ENCODE data around the gene CATSPER1.

CATSPER1 gene

DNA sequence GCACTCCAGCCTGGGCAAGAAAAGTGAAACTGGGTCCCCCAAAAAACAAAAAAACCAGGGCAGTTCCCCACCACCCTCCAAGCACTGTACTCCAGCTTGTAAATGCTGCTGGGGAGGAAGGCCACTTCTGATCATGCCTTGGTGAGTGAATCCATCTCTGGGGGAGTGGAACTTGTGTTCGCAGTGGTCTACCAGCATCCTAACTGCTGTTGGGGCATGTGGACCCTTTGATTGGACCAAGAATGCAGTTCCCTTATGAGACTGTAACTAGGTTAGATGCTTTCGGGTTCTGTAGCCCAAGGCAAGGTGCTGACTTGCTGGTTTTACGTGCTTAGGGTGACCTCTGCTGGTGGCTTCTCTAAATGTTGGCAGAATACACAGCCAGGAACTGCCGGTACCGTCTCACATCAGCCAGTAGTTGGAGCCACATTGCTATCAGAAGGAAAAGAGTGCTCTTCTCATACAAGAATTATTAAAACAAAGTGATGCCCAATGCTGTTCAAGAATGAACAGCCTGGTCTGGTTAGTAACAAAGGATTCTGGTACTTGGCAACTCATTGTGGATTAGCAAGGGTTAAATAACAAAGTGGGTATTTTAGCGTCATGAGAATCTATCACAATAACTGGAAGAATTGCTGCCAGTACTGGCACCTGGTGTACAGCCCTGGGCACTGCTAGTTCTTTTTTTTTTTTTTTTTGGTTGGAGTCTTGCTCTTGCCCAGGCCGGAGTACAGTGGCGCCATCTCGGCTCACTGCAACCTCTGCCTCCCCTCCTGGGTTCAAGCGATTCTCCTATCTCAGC lies 37.3 kb downstream of the CATSPER1 start:
- Mint-ChIP-seq H3K4me3 (no peak overlapping the region), H3K4me1 (ENCODE audit: low read depth) (peaks cover 12% of the 10 kb centered on the region), H3K27ac (peak overlapping the region; percentile 53), H3K9me3 (no peaks in the 10 kb centered on the region), H3K36me3 (ENCODE audit: low read depth) (peaks cover 8% of the 10 kb centered on the region), H3K27me3 (no peaks in the 10 kb centered on the region)
- intact Hi-C loops (cut with micrococcal nuclease), result loop anchor here (1.0 kb wide), 3 partner anchors 101 to 283 kb away; partner anchors contain the start of gene FIBP

DNA sequence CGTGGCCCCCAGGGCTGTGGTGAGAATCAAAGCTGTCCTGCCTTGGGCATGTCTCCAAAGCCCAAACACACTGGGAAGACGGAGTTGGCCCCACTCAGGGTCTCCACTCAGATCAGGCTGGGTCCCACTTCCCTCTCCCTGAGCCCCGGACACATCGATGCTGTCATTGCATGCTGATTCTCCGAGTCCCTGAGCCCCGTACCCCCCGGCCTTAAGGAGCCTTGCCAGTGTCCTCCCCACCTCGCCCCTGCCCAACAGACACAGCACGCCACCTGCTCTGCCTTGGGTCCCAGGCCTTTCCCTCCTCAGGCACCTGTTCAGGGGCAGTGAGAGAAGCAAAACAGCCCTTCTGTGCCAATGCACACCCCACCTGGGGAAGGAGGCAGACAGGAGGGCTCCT lies 38.9 kb downstream of the CATSPER1 start:
- intact Hi-C loops (cut with micrococcal nuclease), result no loop called here
- H3K9me3 Mint-ChIP-seq, result no peaks in the 10 kb centered on the region
- peaks cover 12% of the 10 kb centered on the region for H3K4me1 Mint-ChIP-seq (ENCODE audit: low read depth)
- H3K4me3 Mint-ChIP-seq, result no peak overlapping the region
- no peaks in the 10 kb centered on the region for H3K27me3 Mint-ChIP-seq
- no peak overlapping the region for H3K27ac Mint-ChIP-seq
- peaks cover 8% of the 10 kb centered on the region for H3K36me3 Mint-ChIP-seq (ENCODE audit: low read depth)

DNA sequence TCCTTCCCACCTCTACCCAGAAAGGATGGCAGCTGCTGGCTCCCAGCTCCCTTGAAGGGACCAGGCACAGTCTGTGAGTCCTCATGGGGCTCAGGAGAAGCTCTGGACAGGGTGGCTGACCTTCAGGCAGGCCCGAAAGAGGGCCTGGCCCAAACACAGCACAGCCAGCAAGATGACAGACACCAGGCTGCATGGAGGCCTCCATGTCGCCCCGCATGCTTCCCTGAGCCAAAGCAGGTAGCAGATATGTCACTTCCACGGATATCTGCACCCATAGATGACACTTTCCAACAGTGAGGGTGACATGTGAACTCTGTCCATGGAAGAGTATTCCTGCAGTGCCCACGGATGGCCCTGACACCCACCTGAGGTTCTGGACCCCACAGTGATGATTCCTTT lies 42.7 kb downstream of the CATSPER1 start:
- peaks cover 11% of the 10 kb centered on the region for H3K4me1 Mint-ChIP-seq (ENCODE audit: low read depth)
- no peak overlapping the region for H3K4me3 Mint-ChIP-seq
- intact Hi-C loops (cut with micrococcal nuclease), result no loop called here
- H3K27ac Mint-ChIP-seq, result no peak overlapping the region
- no peaks in the 10 kb centered on the region for H3K9me3 Mint-ChIP-seq
- H3K36me3 Mint-ChIP-seq (ENCODE audit: low read depth), result peaks cover 22% of the 10 kb centered on the region
- no peaks in the 10 kb centered on the region for H3K27me3 Mint-ChIP-seq

DNA sequence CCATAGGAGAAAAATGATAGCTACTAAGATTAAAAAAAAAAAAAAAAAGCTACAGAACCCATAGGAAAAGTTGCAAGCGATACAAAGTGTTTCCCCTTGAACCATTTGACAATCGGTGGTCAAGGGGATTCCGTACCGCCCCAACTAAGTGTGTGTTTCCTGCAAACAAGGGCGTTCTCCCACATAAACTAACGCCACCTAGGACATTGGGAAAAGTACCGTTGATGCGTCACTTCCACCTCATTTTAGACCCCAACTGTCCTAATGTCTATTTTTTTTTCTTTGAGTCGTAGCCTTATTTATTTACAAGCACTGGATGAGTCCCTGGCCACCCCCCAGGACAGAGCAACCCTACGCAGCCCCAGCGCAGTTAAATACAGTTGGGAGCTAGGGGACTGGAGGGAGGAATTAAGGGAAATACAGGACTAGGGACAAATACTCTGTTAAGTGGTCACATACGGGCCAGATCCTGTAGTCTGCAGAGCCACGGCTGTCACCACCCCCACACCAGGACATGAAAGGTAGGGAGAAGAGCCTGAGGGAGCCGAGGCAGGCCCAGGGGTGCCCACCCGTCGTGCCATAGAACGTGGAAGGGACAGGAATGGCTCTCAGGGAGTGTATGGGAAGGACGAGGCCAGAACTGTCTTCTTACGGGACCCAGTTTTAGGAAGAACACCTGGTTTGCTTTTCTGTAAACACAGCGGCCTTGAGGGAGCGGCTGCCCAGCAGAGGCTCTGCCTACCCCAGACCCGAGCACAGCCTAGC lies 43.3 kb downstream of the CATSPER1 start:
- no peaks in the 10 kb centered on the region for H3K9me3 Mint-ChIP-seq
- no peak overlapping the region for H3K4me3 Mint-ChIP-seq
- no peak overlapping the region for H3K27ac Mint-ChIP-seq
- H3K4me1 Mint-ChIP-seq (ENCODE audit: low read depth), result peaks cover 11% of the 10 kb centered on the region
- intact Hi-C loops (cut with micrococcal nuclease), result no loop called here
- no peaks in the 10 kb centered on the region for H3K27me3 Mint-ChIP-seq
- peaks cover 28% of the 10 kb centered on the region for H3K36me3 Mint-ChIP-seq (ENCODE audit: low read depth)

DNA sequence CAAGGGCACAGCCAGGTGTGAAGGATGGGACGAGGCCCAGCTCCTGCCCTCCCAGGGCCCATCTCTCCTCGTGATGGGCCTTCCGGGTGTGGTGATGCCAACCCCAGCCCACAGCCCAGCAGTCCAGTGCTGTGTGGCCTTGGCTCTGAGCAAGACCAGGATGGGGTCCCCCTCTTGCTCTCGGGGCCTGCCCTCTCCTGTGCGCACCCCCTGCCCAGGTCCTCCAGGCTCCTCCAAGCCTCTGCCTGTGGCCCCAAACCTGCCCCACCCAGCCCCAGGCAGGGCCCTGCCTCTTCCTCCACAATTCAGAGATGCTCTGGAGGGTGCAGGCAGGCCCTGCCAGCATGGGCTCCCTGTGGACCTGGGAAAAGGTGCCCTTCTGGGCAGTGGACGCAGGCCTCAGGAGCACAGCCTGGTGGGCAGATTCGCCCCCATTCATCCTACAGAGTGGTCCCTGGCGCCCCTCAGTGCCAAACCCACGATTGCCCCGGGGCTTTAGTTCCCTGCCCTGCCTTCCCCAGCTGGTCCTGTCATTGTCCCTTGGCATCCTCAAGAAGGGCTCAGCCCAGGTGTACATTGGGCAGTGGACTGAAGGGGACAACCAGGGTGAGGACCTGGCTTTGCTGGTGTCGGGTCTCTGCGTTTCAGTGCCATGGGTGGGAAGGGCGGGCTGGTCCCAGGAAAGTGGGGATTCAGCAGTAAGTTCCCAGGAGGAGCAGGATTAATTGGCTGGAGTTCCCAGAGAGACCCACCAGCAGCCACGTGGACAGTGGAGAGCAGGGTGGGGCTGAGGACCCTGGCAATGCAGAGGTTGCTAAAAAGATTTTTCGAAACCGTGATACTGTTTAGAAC lies 44.1 kb downstream of the CATSPER1 start:
- Mint-ChIP-seq H3K27ac (no peak overlapping the region), H3K4me1 (ENCODE audit: low read depth) (peaks cover 11% of the 10 kb centered on the region), H3K4me3 (no peak overlapping the region), H3K27me3 (no peaks in the 10 kb centered on the region), H3K36me3 (ENCODE audit: low read depth) (peaks cover 36% of the 10 kb centered on the region), H3K9me3 (no peaks in the 10 kb centered on the region)
- intact Hi-C loops (cut with micrococcal nuclease), result no loop called here

DNA sequence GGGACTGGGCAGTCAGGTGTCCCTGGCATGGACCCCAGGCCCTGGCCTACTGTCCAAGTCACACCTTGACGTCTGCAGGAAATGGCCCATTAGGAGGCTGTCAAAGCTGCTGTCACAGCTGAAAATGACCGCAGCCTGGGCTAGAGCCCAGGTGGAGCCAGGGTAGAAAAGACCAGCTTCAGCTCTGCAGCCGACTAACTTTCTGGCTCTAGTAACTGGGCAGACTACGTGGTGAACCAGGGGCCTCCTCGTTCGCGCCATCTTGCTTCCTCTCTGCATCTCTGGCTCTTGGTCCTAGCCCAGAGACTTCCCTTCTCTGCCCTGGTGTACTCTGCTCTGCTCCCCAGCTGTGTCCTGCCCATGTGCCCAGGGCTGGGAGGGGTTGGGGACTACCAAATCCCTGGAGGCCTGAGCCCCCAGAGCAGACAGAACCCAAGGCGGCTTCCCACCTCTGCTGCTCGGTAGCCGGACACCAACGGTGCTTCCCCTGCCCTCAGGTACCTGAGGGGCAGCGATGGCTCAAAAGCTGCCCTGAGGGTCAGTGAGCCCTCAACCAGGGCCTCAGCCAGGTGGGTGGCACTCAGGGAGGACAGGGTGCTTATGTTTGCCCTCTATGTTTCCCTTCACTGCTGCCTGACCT lies 45.1 kb downstream of the CATSPER1 start:
- peaks cover 12% of the 10 kb centered on the region for H3K4me1 Mint-ChIP-seq (ENCODE audit: low read depth)
- no peak overlapping the region for H3K4me3 Mint-ChIP-seq
- intact Hi-C loops (cut with micrococcal nuclease), result no loop called here
- peaks cover 46% of the 10 kb centered on the region for H3K36me3 Mint-ChIP-seq (ENCODE audit: low read depth)
- H3K9me3 Mint-ChIP-seq, result no peaks in the 10 kb centered on the region
- H3K27ac Mint-ChIP-seq, result no peak overlapping the region
- no peaks in the 10 kb centered on the region for H3K27me3 Mint-ChIP-seq

DNA sequence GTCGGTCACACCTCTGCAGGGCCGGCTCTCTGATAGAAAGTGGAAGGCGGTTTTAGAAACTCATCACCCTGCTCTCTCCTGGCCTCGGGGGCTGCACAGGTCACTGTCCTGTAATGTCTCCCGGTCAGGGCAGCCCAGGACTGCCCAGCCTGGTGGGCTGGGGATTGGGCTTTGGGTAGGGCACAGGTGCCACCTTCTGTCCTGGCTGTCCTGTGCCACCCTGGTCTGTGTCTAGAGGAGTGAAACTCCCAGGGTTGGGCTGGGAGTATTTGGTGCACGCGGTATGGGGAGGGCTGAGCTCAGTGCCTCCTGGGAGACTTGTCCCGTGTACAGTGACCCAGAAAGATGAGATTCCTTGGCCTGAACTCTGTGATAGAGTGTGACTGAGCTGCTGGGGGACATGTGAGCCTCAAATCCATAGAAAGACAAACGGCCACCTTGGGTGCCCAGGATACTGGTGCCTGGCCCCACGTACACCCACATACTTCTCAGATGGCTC lies 47.0 kb downstream of the CATSPER1 start:
- Mint-ChIP-seq H3K36me3 (ENCODE audit: low read depth) (peaks cover 57% of the 10 kb centered on the region), H3K4me1 (ENCODE audit: low read depth) (peaks cover 21% of the 10 kb centered on the region), H3K4me3 (no peak overlapping the region), H3K27me3 (no peaks in the 10 kb centered on the region), H3K27ac (peak overlapping the region; percentile 10), H3K9me3 (no peaks in the 10 kb centered on the region)
- intact Hi-C loops (cut with micrococcal nuclease), result no loop called here

DNA sequence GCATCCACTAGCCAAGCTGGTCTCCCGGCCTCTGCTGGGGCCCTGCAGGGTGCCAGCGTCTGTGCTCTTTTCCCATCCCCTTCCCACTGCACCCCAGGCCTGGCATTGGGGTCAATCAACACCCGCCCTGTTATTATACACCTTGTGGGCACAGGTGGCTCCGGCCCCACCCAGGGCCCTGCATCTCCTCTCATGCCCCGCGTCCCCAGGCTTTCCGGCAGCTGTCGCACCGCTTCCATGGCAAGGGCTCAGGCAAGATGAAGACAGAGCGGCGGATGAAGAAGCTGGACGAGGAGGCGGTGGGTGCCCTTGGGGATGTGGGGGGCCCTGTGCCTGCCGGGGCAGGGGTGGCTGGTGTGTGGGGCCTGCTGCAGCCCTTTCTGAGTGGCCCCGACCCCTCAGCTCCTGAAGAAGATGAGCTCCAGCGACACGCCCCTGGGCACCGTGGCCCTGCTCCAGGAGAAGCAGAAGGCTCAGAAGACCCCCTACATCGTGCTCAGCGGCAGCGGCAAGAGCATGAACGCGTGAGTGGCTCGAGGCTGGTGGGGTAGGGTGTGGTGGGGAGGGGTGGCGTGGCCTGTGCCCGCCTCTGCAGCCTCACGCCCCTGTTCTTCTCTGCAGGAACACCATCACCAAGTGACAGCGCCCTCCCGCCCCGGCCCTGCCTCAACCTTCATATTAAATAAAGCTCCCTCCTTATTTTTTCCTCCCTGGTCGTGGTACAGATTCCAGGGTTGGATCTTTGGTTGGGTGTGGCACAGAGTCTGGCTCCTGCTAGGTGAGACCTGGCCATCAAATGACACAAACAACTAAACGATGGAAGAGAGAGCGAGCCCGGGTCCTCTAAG lies 47.7 kb downstream of the CATSPER1 start:
- Mint-ChIP-seq H3K27ac (peak overlapping the region; percentile 10), H3K4me1 (ENCODE audit: low read depth) (peaks cover 21% of the 10 kb centered on the region), H3K27me3 (no peaks in the 10 kb centered on the region), H3K36me3 (ENCODE audit: low read depth) (peaks cover 62% of the 10 kb centered on the region), H3K9me3 (no peaks in the 10 kb centered on the region), H3K4me3 (no peak overlapping the region)
- intact Hi-C loops (cut with micrococcal nuclease), result no loop called here

DNA sequence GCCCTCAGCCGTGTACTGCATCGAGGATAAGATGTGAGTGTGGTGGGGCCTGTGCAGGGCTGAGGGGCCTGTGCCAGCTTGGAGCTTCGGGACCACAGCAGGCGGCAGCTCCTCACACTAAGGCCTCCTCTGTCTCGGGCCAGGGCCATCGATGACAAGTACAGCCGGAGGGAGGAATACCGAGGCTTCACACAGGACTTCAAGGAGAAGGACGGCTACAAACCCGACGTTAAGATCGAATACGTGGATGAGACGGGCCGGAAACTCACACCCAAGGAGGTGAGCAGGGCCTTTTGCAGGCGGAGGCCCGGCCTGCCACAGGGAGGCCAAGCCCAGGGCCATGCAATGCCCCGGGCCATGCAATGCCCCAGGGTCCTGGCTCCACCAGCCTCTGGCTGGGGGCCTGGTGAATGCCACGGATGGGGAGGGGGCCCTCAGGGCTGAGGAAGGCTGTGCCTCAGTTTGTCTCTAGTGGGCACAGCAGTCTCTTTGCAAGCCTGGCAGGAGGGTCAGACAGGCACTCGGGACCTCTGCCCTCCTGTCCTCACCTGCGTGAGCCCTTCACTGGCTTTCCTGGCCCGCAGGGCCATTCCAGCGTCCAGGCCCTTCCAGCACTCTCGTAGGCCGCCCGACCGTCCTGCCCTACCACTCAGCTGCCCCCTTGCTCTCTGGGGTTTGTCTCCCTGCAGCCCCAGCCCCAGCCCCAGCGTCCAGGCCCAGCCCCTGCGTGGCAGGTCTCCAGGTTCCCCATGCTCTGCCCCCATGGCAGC lies 48.5 kb downstream of the CATSPER1 start:
- H3K4me1 Mint-ChIP-seq (ENCODE audit: low read depth), result peaks cover 21% of the 10 kb centered on the region
- no peaks in the 10 kb centered on the region for H3K27me3 Mint-ChIP-seq
- intact Hi-C loops (cut with micrococcal nuclease), result no loop called here
- H3K27ac Mint-ChIP-seq, result peak overlapping the region; percentile 52
- peaks cover 70% of the 10 kb centered on the region for H3K36me3 Mint-ChIP-seq (ENCODE audit: low read depth)
- H3K9me3 Mint-ChIP-seq, result no peaks in the 10 kb centered on the region
- no peak overlapping the region for H3K4me3 Mint-ChIP-seq

DNA sequence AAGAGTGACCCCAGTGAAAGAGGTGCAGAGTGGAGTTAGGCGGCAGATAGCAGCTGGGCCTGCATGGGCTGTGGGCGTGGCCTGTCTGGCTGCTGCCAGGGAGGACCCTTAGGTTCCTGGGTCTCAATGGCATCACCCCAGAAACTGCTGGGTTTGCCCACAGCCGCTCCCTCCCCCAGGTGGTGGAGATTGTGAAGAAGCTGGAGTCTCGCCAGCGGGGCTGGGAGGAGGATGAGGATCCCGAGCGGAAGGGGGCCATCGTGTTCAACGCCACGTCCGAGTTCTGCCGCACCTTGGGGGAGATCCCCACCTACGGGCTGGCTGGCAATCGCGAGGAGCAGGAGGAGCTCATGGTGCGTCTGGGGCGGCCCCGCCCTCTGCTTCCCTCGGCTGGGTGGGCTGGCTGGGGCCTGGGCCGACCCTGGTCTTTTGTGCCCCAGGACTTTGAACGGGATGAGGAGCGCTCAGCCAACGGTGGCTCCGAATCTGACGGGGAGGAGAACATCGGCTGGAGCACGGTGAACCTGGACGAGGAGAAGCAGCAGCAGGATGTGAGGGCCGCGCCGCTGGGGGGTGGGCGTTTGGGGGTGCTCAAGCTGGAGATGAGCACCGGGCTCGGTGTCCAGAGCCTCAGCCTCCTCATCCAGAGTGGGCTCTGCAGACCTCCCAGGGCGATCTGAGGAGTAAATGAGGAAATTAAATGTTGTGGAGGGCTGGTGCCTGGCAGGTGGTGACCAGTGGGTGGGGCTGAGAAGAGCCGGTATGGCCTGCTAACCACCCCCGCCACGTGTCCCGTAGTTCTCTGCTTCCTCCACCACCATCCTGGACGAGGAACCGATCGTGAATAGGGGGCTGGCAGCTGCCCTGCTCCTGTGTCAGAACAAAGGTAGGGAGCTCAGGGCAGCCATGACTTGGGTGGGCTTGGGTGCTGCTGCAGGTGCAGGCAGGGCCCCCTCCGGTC lies 49.8 kb downstream of the CATSPER1 start:
- Mint-ChIP-seq H3K27me3 (no peaks in the 10 kb centered on the region), H3K9me3 (no peaks in the 10 kb centered on the region), H3K4me3 (peak overlapping the region; percentile 27), H3K27ac (peak overlapping the region; percentile 59), H3K36me3 (ENCODE audit: low read depth) (peaks cover 84% of the 10 kb centered on the region), H3K4me1 (ENCODE audit: low read depth) (peaks cover 21% of the 10 kb centered on the region)
- intact Hi-C loops (cut with micrococcal nuclease), result no loop called here

DNA sequence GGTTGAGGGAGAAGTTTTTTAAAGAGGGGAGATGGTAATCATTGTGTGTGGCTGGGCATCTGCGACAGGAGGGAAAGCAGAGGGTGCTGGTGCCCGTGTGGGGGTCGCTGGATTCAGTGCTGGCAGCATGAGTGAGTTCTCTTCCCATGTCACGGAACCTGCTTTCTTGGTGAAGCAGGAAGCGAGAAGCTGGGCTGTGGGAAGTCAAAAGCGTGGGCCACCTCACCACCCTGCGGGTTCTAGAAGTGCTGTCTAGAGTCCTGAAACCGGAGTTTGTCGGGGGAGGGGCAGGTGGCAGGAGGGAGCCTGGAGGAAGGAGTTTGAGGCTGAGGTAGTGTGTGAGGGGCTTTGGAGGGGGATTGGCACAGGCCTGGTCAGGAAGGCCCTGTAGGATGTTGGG lies 50.5 kb downstream of the CATSPER1 start:
- Mint-ChIP-seq H3K27ac (peak overlapping the region; percentile 59), H3K9me3 (no peaks in the 10 kb centered on the region), H3K27me3 (no peaks in the 10 kb centered on the region), H3K4me3 (peak overlapping the region; percentile 27), H3K4me1 (ENCODE audit: low read depth) (peaks cover 15% of the 10 kb centered on the region), H3K36me3 (ENCODE audit: low read depth) (peaks cover 86% of the 10 kb centered on the region)
- intact Hi-C loops (cut with micrococcal nuclease), result no loop called here

All from dendritic cell treated with granulocyte-macrophage colony-stimulating factor and Interleukin-4, amounts not matched to agents 40 ng/mL and 50 ng/mL, for 4 days (primary cell).